ENCODE results near the gene DUSP6. TPM values are rescaled to one million over a fixed set of nuclear protein-coding genes. Genes with fewer than 3 reads are reported as not detected.
A peak's percentile ranks its signal among the peaks of the same experiment; 100 is the strongest.

The DUSP6 gene
- total and polyA plus RNA-seq, 2 of the 8 experiments (the other 6 are each of a cell fraction or from before 2014, with no cell fraction given): 99.3 to 179 TPM

DNA sequence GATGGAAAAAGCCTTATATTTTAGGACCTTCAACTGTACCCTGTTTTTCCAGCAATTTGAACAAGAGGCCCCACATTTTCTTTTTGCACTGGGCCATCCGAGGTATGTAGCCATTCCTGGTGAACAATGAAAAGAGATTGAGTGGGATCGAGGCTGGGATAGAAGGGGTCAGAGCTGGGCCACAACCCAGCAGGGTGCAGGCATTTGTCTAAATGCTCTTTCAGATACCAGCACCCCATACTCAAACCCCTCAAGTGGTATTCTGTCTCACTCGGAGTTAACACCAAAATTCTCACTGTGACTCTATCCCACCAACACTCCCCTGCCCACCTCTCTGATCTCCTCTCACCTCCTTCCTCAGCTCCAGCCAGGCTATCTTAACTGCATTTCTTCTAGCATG lies 26.8 kb downstream of the DUSP6 start:
- TF ChIP-seq POLR2A (IDR thresholded peaks at IDR 0.05; ENCODE audit: control extremely low read depth in 1 of 2, low read depth in 2 of 2, low read length in 2 of 2) (no peak), CEBPB (IDR thresholded peaks at IDR 0.05; ENCODE audit: low read depth, low read length) (no peak), RXRA (IDR thresholded peaks at IDR 0.05; ENCODE audit: insufficient read depth, low read depth, low read length) (0 out of 2 replicates have a peak, but pooled peaks have one; percentile 85), BACH1 (IDR thresholded peaks at IDR 0.05; ENCODE audit: low read length) (no peak), CHD2 (IDR thresholded peaks at IDR 0.05; ENCODE audit: low read length) (no peak), PHF8 (conservative IDR thresholded peaks at IDR 0.05; ENCODE audit: low read depth, low read length) (no peak)
- Histone ChIP-seq H3K27ac (ENCODE audit: low read depth, low read length) (no peak overlapping the region), H4K20me1 (replicated peaks in 1 of 2; ENCODE audit: control insufficient read depth in 1 of 2, insufficient read depth in 2 of 2, low read length in 2 of 2) (no peaks in the 10 kb centered on the region), H2BK15ac (ENCODE audit: low read length) (no peak overlapping the region), H4K91ac (replicated peaks; ENCODE audit: insufficient read length, low read length) (no peak overlapping the region), H3K18ac (ENCODE audit: extremely low read depth, low read length) (no peak overlapping the region), H3K23me2 (ENCODE audit: low read depth, low read length) (no peaks in the 10 kb centered on the region; the same call in 1 of the 2 replicates), H3K27me3 (replicated peaks in 1 of 4; ENCODE audit: control insufficient read depth in 3 of 4, extremely low read depth in 1 of 4, insufficient read depth in 3 of 4, low read length in 3 of 4) (no peaks in the 10 kb centered on the region), H2BK12ac (ENCODE audit: low read depth, low read length) (no peak overlapping the region), H3K56ac (replicated peaks; ENCODE audit: insufficient read length, low read depth, low read length) (no peak overlapping the region), H2BK120ac (replicated peaks; ENCODE audit: low read depth, low read length) (no peak overlapping the region), H2AFZ (ENCODE audit: low read length) (no peak overlapping the region), H3K4me3 (ENCODE audit: extremely low read depth in 1 of 4, insufficient read depth in 2 of 4, low read depth in 3 of 4, low read length in 4 of 4) (no peak overlapping the region), H3K4me1 (replicated peaks in 1 of 4; ENCODE audit: control insufficient read depth in 3 of 4, insufficient read depth in 4 of 4, low read length in 3 of 4) (peaks cover 0 to 4% (median under 1%) of the 10 kb centered on the region in 4 experiments; a peak in 2 of 7 replicates), H2BK5ac (ENCODE audit: low read depth, low read length) (no peak overlapping the region), H2AK5ac (ENCODE audit: low read depth, low read length) (no peak overlapping the region), H3K4me2 (ENCODE audit: insufficient read depth in 1 of 2, low read depth in 2 of 2, low read length in 2 of 2) (no peak overlapping the region), H4K8ac (ENCODE audit: extremely low read depth, insufficient read depth, low read length) (no peak overlapping the region), H4K5ac (ENCODE audit: insufficient read length, low read depth, low read length) (no peak overlapping the region), H2BK20ac (ENCODE audit: low read length) (no peak overlapping the region), H3K9me3 (ENCODE audit: insufficient read depth in 2 of 2, low read depth in 1 of 2, low read length in 1 of 2) (no peaks in the 10 kb centered on the region), H3K14ac (ENCODE audit: insufficient read length) (no peak overlapping the region), H3K79me2 (ENCODE audit: control insufficient read depth in 1 of 2, insufficient read depth in 2 of 2, low read length in 2 of 2) (no peaks in the 10 kb centered on the region), H3K23ac (ENCODE audit: insufficient read length) (no peak overlapping the region), H3K4ac (replicated peaks; ENCODE audit: insufficient read length, low read depth, low read length) (no peak overlapping the region), H3K79me1 (ENCODE audit: low read depth, low read length) (no peaks in the 10 kb centered on the region), H3K9ac (replicated peaks in 1 of 4; ENCODE audit: extremely low read depth in 1 of 4, low read depth in 3 of 4, low read length in 3 of 4) (peak overlapping the region in 1 of 4 experiments; percentile 34; a peak in 1 of 7 replicates), H3K36me3 (ENCODE audit: control insufficient read depth in 2 of 4, insufficient read depth in 4 of 4, low read length in 3 of 4) (no peaks in the 10 kb centered on the region)
- CTCF ChIA-PET (ENCODE audit: partially characterized antibody): interaction anchor here (0.9 to 1.5 kb wide), 2 partner anchors 101 to 134 kb away, joined by 3 to 4 read pairs; no protein-coding TSS in a partner anchor
- POLR2A ChIA-PET (ENCODE audit: partially characterized antibody): interaction anchor here (1.0 to 1.2 kb wide), 2 partner anchors 24 to 27 kb away, joined by 4 read pairs; partner anchors contain the start of gene DUSP6
- DNase-seq (ENCODE audit: low read depth in 1 of 2, low spot score in 2 of 2) (no peak), FAIRE-seq (no peak)
- 71% methylated on average over 3 of the region's 3 CpGs; no CpG with 5 or more reads in 1 of the 2 experiments for WGBS, 2 experiments (ENCODE audit: extremely low coverage in 1 of 2, insufficient coverage in 1 of 2, insufficient read length in 1 of 2, insufficient replicate concordance in 2 of 2, low coverage in 1 of 2, low lambda C conversion rate in 2 of 2, missing lambda C conversion rate in 1 of 2)
